Measurements from ENCODE around the gene SYNDIG1L. TPM values are rescaled to one million over a fixed set of nuclear protein-coding genes. Genes with fewer than 3 reads are reported as not detected.
A peak's percentile ranks its signal among the peaks of the same experiment; 100 is the strongest.

The SYNDIG1L gene
- total and polyA plus RNA-seq, 2 of the 8 experiments (the other 6 are each of a cell fraction or from before 2014, with no cell fraction given), result 3.0 to 3.2 TPM

GRCh38 chr14:74405663-74406062, 20.3 kb downstream of the SYNDIG1L start:
- Histone ChIP-seq H3K27ac (ENCODE audit: low read depth, low read length) (no peak overlapping the region), H2AK5ac (ENCODE audit: low read depth, low read length) (no peak overlapping the region), H4K91ac (replicated peaks; ENCODE audit: insufficient read length, low read length) (no peak overlapping the region), H3K27me3 (replicated peaks in 1 of 4; ENCODE audit: control insufficient read depth in 3 of 4, extremely low read depth in 1 of 4, insufficient read depth in 3 of 4, low read length in 3 of 4) (no peaks in the 10 kb centered on the region), H3K9ac (replicated peaks in 1 of 4; ENCODE audit: extremely low read depth in 1 of 4, low read depth in 3 of 4, low read length in 3 of 4) (no peak overlapping the region), H2BK15ac (ENCODE audit: low read length) (no peak overlapping the region), H4K5ac (ENCODE audit: insufficient read length, low read depth, low read length) (no peak overlapping the region), H4K8ac (ENCODE audit: extremely low read depth, insufficient read depth, low read length) (no peak overlapping the region), H3K23ac (ENCODE audit: insufficient read length) (no peak overlapping the region), H3K4ac (replicated peaks; ENCODE audit: insufficient read length, low read depth, low read length) (no peak overlapping the region), H3K14ac (ENCODE audit: insufficient read length) (no peak overlapping the region), H2BK20ac (ENCODE audit: low read length) (no peak overlapping the region), H4K20me1 (replicated peaks in 1 of 2; ENCODE audit: control insufficient read depth in 1 of 2, insufficient read depth in 2 of 2, low read length in 2 of 2) (no peaks in the 10 kb centered on the region), H3K4me3 (ENCODE audit: extremely low read depth in 1 of 4, insufficient read depth in 2 of 4, low read depth in 3 of 4, low read length in 4 of 4) (no peak overlapping the region), H2AFZ (ENCODE audit: low read length) (no peak overlapping the region), H3K9me3 (ENCODE audit: insufficient read depth in 2 of 2, low read depth in 1 of 2, low read length in 1 of 2) (no peaks in the 10 kb centered on the region), H2BK5ac (ENCODE audit: low read depth, low read length) (0 out of 2 replicates have a peak overlapping the region, but pooled peaks have one; percentile 44), H3K4me2 (ENCODE audit: insufficient read depth in 1 of 2, low read depth in 2 of 2, low read length in 2 of 2) (no peak overlapping the region), H3K56ac (replicated peaks; ENCODE audit: insufficient read length, low read depth, low read length) (no peak overlapping the region), H3K79me1 (ENCODE audit: low read depth, low read length) (no peaks in the 10 kb centered on the region), H3K23me2 (ENCODE audit: low read depth, low read length) (peaks cover 2% of the 10 kb centered on the region; the same call in 1 of the 2 replicates), H3K18ac (ENCODE audit: extremely low read depth, low read length) (no peak overlapping the region), H3K4me1 (replicated peaks in 1 of 4; ENCODE audit: control insufficient read depth in 3 of 4, insufficient read depth in 4 of 4, low read length in 3 of 4) (peaks cover 3 to 25% (median 23%) of the 10 kb centered on the region in 4 experiments), H3K79me2 (ENCODE audit: control insufficient read depth in 1 of 2, insufficient read depth in 2 of 2, low read length in 2 of 2) (no peaks in the 10 kb centered on the region), H3K36me3 (ENCODE audit: control insufficient read depth in 2 of 4, insufficient read depth in 4 of 4, low read length in 3 of 4) (no peaks in the 10 kb centered on the region), H2BK120ac (replicated peaks; ENCODE audit: low read depth, low read length) (no peak overlapping the region), H2BK12ac (ENCODE audit: low read depth, low read length) (no peak overlapping the region)
- POLR2A ChIA-PET (ENCODE audit: partially characterized antibody), result interaction anchor here (0.5 to 1.3 kb wide), 3 partner anchors 23 to 79 kb away, joined by 3 to 4 read pairs (median 3); no protein-coding TSS in a partner anchor
- WGBS, 2 experiments (ENCODE audit: extremely low coverage in 1 of 2, insufficient coverage in 1 of 2, insufficient read length in 1 of 2, insufficient replicate concordance in 2 of 2, low coverage in 1 of 2, low lambda C conversion rate in 2 of 2, missing lambda C conversion rate in 1 of 2), result 92% methylated on average over 4 of the region's 4 CpGs; no CpG with 5 or more reads in 1 of the 2 experiments
- DNase-seq (ENCODE audit: low read depth in 1 of 2, low spot score in 2 of 2) (no peak), FAIRE-seq (no peak)
- CTCF ChIA-PET (ENCODE audit: partially characterized antibody), result interaction anchor here (1.1 to 2.0 kb wide), 4 partner anchors 9 to 145 kb away, joined by 3 to 6 read pairs (median 4); partner anchors contain the start of gene ABCD4
- TF ChIP-seq RAD21 (IDR thresholded peaks at IDR 0.05 in 1 of 2, conservative IDR thresholded peaks at IDR 0.05 in 1 of 2; ENCODE audit: low read depth in 2 of 2, low read length in 2 of 2) (no peak), NRF1 (IDR thresholded peaks at IDR 0.05; ENCODE audit: low read depth, low read length) (no peak), SIRT6 (IDR thresholded peaks at IDR 0.05; ENCODE audit: low read length) (no peak), SP2 (IDR thresholded peaks at IDR 0.05; ENCODE audit: low read length) (no peak), YY1 (IDR thresholded peaks at IDR 0.05; ENCODE audit: low read depth, low read length) (no peak), BACH1 (IDR thresholded peaks at IDR 0.05; ENCODE audit: low read length) (no peak), CEBPB (IDR thresholded peaks at IDR 0.05; ENCODE audit: low read depth, low read length) (no peak), SUZ12 (IDR thresholded peaks at IDR 0.05; ENCODE audit: low read length) (no peak), PHF8 (conservative IDR thresholded peaks at IDR 0.05; ENCODE audit: low read depth, low read length) (no peak), TCF12 (IDR thresholded peaks at IDR 0.05; ENCODE audit: low read depth, low read length) (no peak), KDM4A (IDR thresholded peaks at IDR 0.05; ENCODE audit: low read depth, low read length, severe bottlenecking) (no peak), RXRA (IDR thresholded peaks at IDR 0.05; ENCODE audit: insufficient read depth, low read depth, low read length) (no peak), TAF7 (optimal IDR thresholded peaks at IDR 0.05; ENCODE audit: borderline replicate concordance, low read depth, low read length) (no peak), FOSL1 (IDR thresholded peaks at IDR 0.05; ENCODE audit: insufficient read depth, low read depth, low read length) (no peak), CHD1 (IDR thresholded peaks at IDR 0.05; ENCODE audit: low read depth, low read length) (no peak)

Data from H1 (cell line).